Measurements from ENCODE around the gene TPO.

- TF ChIP-seq NR2C2 (CRISPR knock-in tag; IDR thresholded peaks at IDR 0.05) (no peak), CREB1 (CRISPR knock-in tag; IDR thresholded peaks at IDR 0.05) (no peak), ZBTB43 (CRISPR knock-in tag; IDR thresholded peaks at IDR 0.05) (no peak), ATF3 (CRISPR knock-in tag; conservative IDR thresholded peaks at IDR 0.05) (no peak)
Observed at GRCh38 chr2:1400943-1401735, 12.1 kb upstream of the TPO start.
